ENCODE measurements around the gene RHD.
"Not testable (repeated sequence)": the region's sequence is repeated elsewhere in the genome, so short reads cannot be mapped to it uniquely, and the experiment has no call there.

DNA sequence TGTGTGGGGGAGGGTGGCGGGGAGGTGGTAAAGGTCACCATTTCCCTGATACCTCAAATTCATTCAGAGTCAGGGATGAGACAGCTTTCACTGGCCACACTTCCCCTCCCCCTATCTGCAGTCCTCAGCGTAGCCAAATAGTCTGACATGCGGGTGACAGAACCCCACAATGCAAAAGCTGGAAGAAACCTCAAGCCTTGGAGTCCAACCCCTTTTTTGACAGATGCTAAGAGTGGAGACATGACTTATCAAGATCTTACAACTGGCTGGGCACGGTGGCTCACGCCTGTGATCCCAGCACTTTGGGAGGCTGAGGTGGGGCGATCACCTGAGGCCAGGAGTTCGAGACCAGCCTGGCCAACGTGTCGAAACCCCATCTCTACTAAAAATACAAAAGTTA lies 49.8 kb downstream of the RHD start:
- not testable (repeated sequence) for TF ChIP-seq EZH2phosphoT487 (IDR thresholded peaks at IDR 0.05; ENCODE audit: insufficient read depth, low read depth); EZH2 (IDR thresholded peaks at IDR 0.05; ENCODE audit: insufficient read depth, poor library complexity, severe bottlenecking)
